GM13977 (cell line): Measurements from ENCODE around the gene ACSL1.
"Not testable (repeated sequence)": the region's sequence is repeated elsewhere in the genome, so short reads cannot be mapped to it uniquely, and the experiment has no call there.

ENCODE experiments used
- DNase-seq: peaks from one replicate; pipeline ENCODE4 v3.0.0; 2012; ENCODE audit warnings: low spot score
- CTCF ChIP-seq: IDR thresholded peaks from 2 replicates; pipeline ENCODE4 v1.5.1; 2012; ENCODE audit warnings: mild to moderate bottlenecking, control low read depth; ENCODE audit not compliant: insufficient read depth; ENCODE audit errors: extremely low read depth, missing control alignments
- in situ Hi-C: fragments of 300-500 bp; cut with MboI; formaldehyde crosslinking; loops from one replicate; pipeline ENCODE4 v1.12.0; 2022; ENCODE audit warnings: low sequenced_read_pairs, low pct_unique_long_range_greater_than_20kb, mixed read lengths, inconsistent platforms; ENCODE audit not compliant: unreplicated experiment

Gene ACSL1

GRCh38 chr4:184792334-184792733 lies 33.4 kb downstream of the ACSL1 start:
- no peak for DNase-seq
- TF ChIP-seq CTCF = no peak
- in situ Hi-C loops = no loop called here

- no peak for DNase-seq
- no peak for TF ChIP-seq CTCF
- in situ Hi-C loops = no loop called here
These were observed 34.9 kb downstream of the ACSL1 start for GRCh38 chr4:184790826-184791225.

GRCh38 chr4:184787766-184788503 lies 37.8 kb downstream of the ACSL1 start:
- in situ Hi-C loops = no loop called here
- DNase-seq = no peak
- no peak for TF ChIP-seq CTCF

- DNase-seq = no peak
- in situ Hi-C loops = no loop called here
- TF ChIP-seq CTCF = no peak
These were observed 40.0 kb downstream of the ACSL1 start for GRCh38 chr4:184785813-184786212.

GRCh38 chr4:184784628-184785257 lies 41.0 kb downstream of the ACSL1 start:
- DNase-seq = no peak
- no peak for TF ChIP-seq CTCF
- in situ Hi-C loops = no loop called here

GRCh38 chr4:184782731-184783373 lies 42.9 kb downstream of the ACSL1 start:
- no peak for TF ChIP-seq CTCF
- DNase-seq = no peak
- in situ Hi-C loops = no loop called here

- DNase-seq, in situ Hi-C loops: not testable (repeated sequence)
These were observed 46.6 kb downstream of the ACSL1 start for GRCh38 chr4:184779160-184779559.
